BE2C (cell line): ENCODE results near the gene ATXN7.

Source experiments
- DNase-seq: peaks from one replicate; pipeline ENCODE4 v3.0.0-alpha.2; 2020
- H3K27me3 ChIP-seq: fragments of 250-450 bp; sonication (Bioruptor Pico); 2 replicates; pipeline ENCODE4 v1.5.1; 2020; ENCODE audit warnings: mild to moderate bottlenecking
- H3K36me3 ChIP-seq: fragments of 250-450 bp; sonication (Bioruptor Pico); 2 replicates; pipeline ENCODE4 v1.5.1; 2020; ENCODE audit warnings: mild to moderate bottlenecking
- H3K4me1 ChIP-seq: fragments of 250-450 bp; sonication (Bioruptor Pico); 2 replicates; pipeline ENCODE4 v1.5.1; 2020
- H3K4me3 ChIP-seq: 2 replicates; pipeline ENCODE4 v1.5.1; 2011; ENCODE audit warnings: low read depth, low read length
- H3K9me3 ChIP-seq: fragments of 250-450 bp; sonication (Bioruptor Pico); 2 replicates; pipeline ENCODE4 v1.5.1; 2020
- CTCF ChIP-seq: IDR thresholded peaks from 2 replicates; pipeline ENCODE4 v1.5.1; 2012; ENCODE audit warnings: mild to moderate bottlenecking, low read depth, low read length

Gene ATXN7

GRCh38 chr3:63955830-63956545, 92.3 kb downstream of the ATXN7 start:
- Histone ChIP-seq H3K27me3 (no peaks in the 10 kb centered on the region), H3K36me3 (no peaks in the 10 kb centered on the region; the same call in 1 of the 2 replicates), H3K4me3 (no peak overlapping the region)

GRCh38 chr3:63959146-63959545, 95.5 kb downstream of the ATXN7 start:
- no peaks in the 10 kb centered on the region for H3K36me3 ChIP-seq
- H3K27me3 ChIP-seq = no peaks in the 10 kb centered on the region
- H3K4me3 ChIP-seq = no peak overlapping the region
- DNase-seq = no peak
- no peak for TF ChIP-seq CTCF
- peaks cover 22% of the 10 kb centered on the region for H3K4me1 ChIP-seq
- no peaks in the 10 kb centered on the region for H3K9me3 ChIP-seq

More at GRCh38 chr3:63955830-63956545, 92.3 kb downstream of the ATXN7 start:
- Histone ChIP-seq H3K4me1 (peaks cover 27% of the 10 kb centered on the region), H3K9me3 (no peaks in the 10 kb centered on the region)
- TF ChIP-seq CTCF = no peak
- no peak for DNase-seq

GRCh38 chr3:63960048-63960711, 96.5 kb downstream of the ATXN7 start:
- peak overlapping the region; percentile 48 for H3K4me3 ChIP-seq

GRCh38 chr3:63961891-63962290, 98.2 kb downstream of the ATXN7 start:
- H3K4me1 ChIP-seq = peaks cover 32% of the 10 kb centered on the region
- peak; percentile 73 for TF ChIP-seq CTCF
- DNase-seq = no peak

More at GRCh38 chr3:63960048-63960711, 96.5 kb downstream of the ATXN7 start:
- TF ChIP-seq CTCF = no peak
- Histone ChIP-seq H3K9me3 (no peaks in the 10 kb centered on the region), H3K27me3 (no peaks in the 10 kb centered on the region), H3K4me1 (peaks cover 32% of the 10 kb centered on the region), H3K36me3 (no peaks in the 10 kb centered on the region)
- DNase-seq = peak; percentile 61

GRCh38 chr3:63963496-63963895, 99.8 kb downstream of the ATXN7 start:
- Histone ChIP-seq H3K9me3 (no peaks in the 10 kb centered on the region), H3K4me1 (peaks cover 32% of the 10 kb centered on the region), H3K27me3 (no peaks in the 10 kb centered on the region), H3K4me3 (no peak overlapping the region), H3K36me3 (no peaks in the 10 kb centered on the region)
- TF ChIP-seq CTCF = no peak
- DNase-seq = no peak

More at GRCh38 chr3:63961891-63962290, 98.2 kb downstream of the ATXN7 start:
- no peak overlapping the region for H3K4me3 ChIP-seq
- H3K36me3 ChIP-seq = no peaks in the 10 kb centered on the region
- no peaks in the 10 kb centered on the region for H3K27me3 ChIP-seq
- no peaks in the 10 kb centered on the region for H3K9me3 ChIP-seq
